Posterior vena cava (tissue), 2 donors: Measurements from ENCODE around the gene IFT20. TPM values are rescaled to one million over a fixed set of nuclear protein-coding genes. Genes with fewer than 3 reads are reported as not detected.

ENCODE experiments used
- DNase-seq: peaks from one replicate; pipeline ENCODE4 v3.0.0-alpha.2; 2020; ENCODE audit warnings: low spot score
- intact Hi-C, 2 donors: fragments of 100-400 bp; cut with DNase I; formaldehyde crosslinking; loops; one replicate each; pipeline versions ENCODE4 v1.14.1 to v1.14.2; 2022 to 2023
- long read RNA-seq, 2 donors: library from polyadenylated mRNA; unstranded; transcript quantifications; one replicate each; pipeline ENCODE4 v2.0.0, GENCODE V29; 2020 to 2021
- total RNA-seq, 2 donors: library from RNA; stranded (reverse); fragmentation: NEBNext Ultra II Directional; extraction: Animal tissue kit (Norgen Biotek cat#: 25700); gene quantifications; one replicate each; pipeline ENCODE4 v1.2.1, GENCODE V29; 2021
- donor health status: DM: yes; HTN: yes; CAD: no.
- donor health status: DM: yes; HTN: yes; CAD: no.

IFT20 gene
- 10 to 100 TPM; 28.3 to 34.9 TPM for total RNA-seq
- long read RNA-seq, donor 1, partial matches to known transcripts = 1 of 6 reads
- long read RNA-seq, donor 1, other reads (novel, unspliced or antisense) = 1 of 6 reads
- long read RNA-seq, donor 2, transcript IFT20-203 (5 exons, 825 nt) = minor isoform, 12 of 33 reads
- long read RNA-seq, donor 2, transcript IFT20-214 (6 exons, 1,071 nt) = major isoform, 15 of 33 reads
- long read RNA-seq, donor 2, partial matches to known transcripts = 3 of 33 reads
- long read RNA-seq, donor 2, other reads (novel, unspliced or antisense) = 3 of 33 reads

DNA sequence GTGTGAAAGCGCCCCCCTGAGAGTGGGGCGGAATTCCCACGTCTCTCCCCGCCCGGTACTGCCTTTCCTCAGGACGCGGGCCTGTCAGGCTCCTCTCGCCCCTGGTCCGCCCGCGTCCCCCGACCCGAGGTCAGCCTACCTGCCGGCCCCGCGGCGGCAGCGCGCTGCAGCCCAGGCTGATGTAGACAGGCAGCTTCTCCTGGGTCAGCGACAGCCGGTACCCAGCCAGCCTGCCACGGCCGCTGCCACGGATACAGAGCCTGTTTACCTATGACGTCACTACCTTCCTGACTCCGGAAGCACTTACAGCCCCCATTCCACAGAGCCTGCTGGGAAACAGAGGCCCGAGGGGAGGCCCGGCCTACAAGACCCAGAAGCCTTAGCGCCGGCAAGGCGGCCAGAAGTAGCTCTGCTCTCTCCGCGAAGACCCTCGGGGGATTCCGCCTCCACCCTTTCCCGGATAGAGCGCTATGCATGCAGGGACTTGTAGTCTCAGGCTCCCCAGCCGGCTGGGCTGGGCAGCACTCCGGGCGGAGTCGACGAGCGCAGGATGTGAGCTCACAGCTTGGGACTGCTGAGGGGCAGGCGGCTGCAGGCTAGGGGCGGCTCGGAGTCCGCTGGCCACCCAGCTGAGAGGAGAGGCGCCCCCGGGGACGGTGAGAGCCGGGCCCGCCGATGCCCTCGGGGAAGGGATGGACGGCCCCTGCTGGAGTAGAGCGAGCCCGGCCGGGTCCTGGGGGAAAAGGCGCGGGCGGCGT lies at the start of gene IFT20, which contains the start of gene TNFAIP1:
Gene IFT20 (minus strand): TSS at position 272 of the 758 bp plus-strand sequence. CDS start 3,487 bp downstream, outside the sequence.
Gene TNFAIP1 (plus strand): TSS at position 561 of the 758 bp plus-strand sequence. CDS start 3,761 bp downstream, outside the sequence.
- intact Hi-C loops = loop anchor here in 1 of 2 donors (5.0 kb wide), 1 partner anchor 998 kb away; no protein-coding TSS in a partner anchor

GRCh38 chr17:28385037-28385400 lies 49.7 kb upstream of the IFT20 start:
- DNase-seq = peak; percentile 71
- intact Hi-C loops = no loop called here

More for the DNA sequence above, at the start of gene IFT20, which contains the start of gene TNFAIP1:
- peak; percentile 100 for DNase-seq

- intact Hi-C loops = no loop called here
- peak; percentile 86 for DNase-seq
These were observed 49.2 kb upstream of the IFT20 start for GRCh38 chr17:28384281-28385036.

- DNase-seq = peak; percentile 82
- intact Hi-C loops = no loop called here
These were observed 46.0 kb upstream of the IFT20 start for GRCh38 chr17:28381141-28381825.

GRCh38 chr17:28379814-28380801 lies 44.8 kb upstream of the IFT20 start:
- intact Hi-C loops = loop anchor here in 1 of 2 donors (2.0 kb wide), 1 partner anchor 15 kb away; the partner anchor contains the start of gene SEBOX
- peak; percentile 54 for DNase-seq

DNA sequence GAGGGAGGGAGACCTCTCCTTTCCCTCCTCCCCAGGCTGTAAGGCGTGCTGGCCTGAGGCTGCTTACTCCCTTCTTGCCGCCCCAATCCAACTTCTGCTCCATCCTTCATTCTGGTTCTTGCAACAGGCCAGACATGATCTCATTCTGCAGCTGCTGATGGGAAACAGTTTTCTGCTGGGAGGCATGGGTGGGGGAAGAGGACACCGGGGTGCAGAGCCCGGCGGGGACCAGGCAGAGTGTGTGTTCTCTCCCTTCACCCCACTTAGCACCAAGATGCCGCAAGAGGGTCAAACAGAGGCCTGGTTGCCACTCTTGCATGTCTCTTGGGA lies 37.6 kb upstream of the IFT20 start:
- intact Hi-C loops = no loop called here
- DNase-seq = peak; percentile 42

GRCh38 chr17:28372203-28372944 lies 37.1 kb upstream of the IFT20 start:
- intact Hi-C loops = no loop called here
- DNase-seq = peak; percentile 85

- intact Hi-C loops = no loop called here
- DNase-seq = peak; percentile 95
These were observed 36.3 kb upstream of the IFT20 start, which contains the start of gene SARM1 for GRCh38 chr17:28371245-28372202. SARM1 (plus strand) TSS chr17:28371694; CDS start chr17:28372033, 339 bp downstream.

DNA sequence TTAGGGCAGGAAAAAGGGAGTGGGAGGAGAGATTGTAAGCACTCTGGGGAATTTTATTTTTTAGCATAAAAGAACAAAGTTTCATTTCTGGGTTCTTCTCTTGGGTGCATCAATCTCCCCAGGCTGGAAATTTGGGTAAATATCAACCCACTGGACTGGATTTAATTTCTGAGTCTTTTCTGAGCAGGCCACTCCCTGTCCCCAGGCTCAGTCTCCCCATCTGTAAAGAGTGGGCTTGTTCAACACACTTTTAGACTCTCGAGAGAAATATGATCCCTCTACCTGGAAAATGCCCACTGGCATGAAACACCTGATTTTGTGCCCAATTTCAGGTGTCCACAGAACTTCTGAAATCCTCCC lies 35.5 kb upstream of the IFT20 start:
- DNase-seq = peak; percentile 8
- intact Hi-C loops = no loop called here

GRCh38 chr17:28370035-28370743 lies 34.9 kb upstream of the IFT20 start, which contains the start of gene VTN:
VTN (minus strand) TSS chr17:28370307; CDS start chr17:28370203, 104 bp downstream.
- peak; percentile 90 for DNase-seq
- intact Hi-C loops = no loop called here

DNA sequence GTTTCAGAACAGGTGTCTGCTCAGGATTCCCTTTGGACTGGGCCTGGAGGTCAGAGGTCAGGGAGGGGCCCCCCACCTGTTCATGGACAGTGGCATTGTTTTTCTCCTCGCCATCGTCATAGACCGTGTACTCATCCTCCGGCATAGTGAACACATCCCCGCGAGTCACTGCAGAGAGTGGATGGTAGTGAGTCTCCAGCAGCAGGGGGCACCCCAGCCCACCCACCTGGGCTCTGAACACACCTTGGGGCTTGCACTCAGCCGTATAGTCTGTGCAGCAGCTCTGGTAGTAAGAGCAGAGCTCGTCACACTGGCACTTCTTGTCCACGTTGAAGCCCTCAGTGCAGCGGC lies 34.4 kb upstream of the IFT20 start:
- no peak for DNase-seq
- intact Hi-C loops = no loop called here

- intact Hi-C loops = no loop called here
- peak; percentile 70 for DNase-seq
These were observed 33.8 kb upstream of the IFT20 start for GRCh38 chr17:28368915-28369683.

DNA sequence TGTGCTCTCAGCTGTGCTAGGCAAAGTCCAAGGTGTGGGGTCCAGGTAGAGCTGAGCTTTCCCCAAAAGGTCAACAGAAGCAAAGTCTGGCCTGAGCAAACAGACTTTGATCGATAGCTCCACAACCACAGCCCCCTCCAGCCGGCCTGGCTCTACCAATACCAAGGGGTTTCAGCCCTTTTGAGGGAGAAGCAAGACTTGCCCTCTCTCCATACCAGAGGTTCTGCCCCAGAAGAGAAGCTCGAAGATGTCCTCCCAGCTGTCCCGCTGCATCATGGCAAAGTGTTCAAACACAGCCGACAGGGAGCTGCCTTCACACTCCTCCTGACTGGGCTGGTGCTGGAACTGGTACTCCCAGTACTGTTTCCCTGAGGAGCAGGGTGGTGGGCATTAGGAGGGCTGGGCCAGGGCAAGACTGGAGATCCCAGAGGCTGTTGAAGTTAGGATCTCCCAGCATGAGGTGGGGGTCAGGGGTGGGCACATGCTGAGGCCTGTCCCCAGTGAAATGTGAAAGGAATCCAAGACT lies 33.1 kb upstream of the IFT20 start:
- DNase-seq = peak; percentile 56
- intact Hi-C loops = no loop called here

GRCh38 chr17:28367641-28368305 lies 32.5 kb upstream of the IFT20 start:
- DNase-seq = peak; percentile 71
- intact Hi-C loops = no loop called here
